Thyroid gland (tissue), 4 donors: ENCODE data around the gene WHRN. TPM values are rescaled to one million over a fixed set of nuclear protein-coding genes. Genes with fewer than 3 reads are reported as not detected.

ENCODE experiments used
- DNase-seq, 2 donors: peaks; one replicate each; pipeline ENCODE4 v3.0.0-alpha.2; 2019
- H3K27ac ChIP-seq, 3 donors: fragments of 200-600 bp; sonication (generic); 1 replicate in 2 of 3; 2 replicates in 1 of 3; pipeline ENCODE4 v1.5.1; 2016 to 2019; ENCODE audit warnings: mild to moderate bottlenecking in 1 of 3, moderate library complexity in 1 of 3
- H3K27me3 ChIP-seq: fragments of 200-600 bp; sonication (generic); one replicate; pipeline ENCODE4 v1.5.1; 2019
- H3K36me3 ChIP-seq, 2 donors: fragments of 200-600 bp; sonication (generic); one replicate each; pipeline ENCODE4 v1.5.1; 2016 to 2019
- H3K4me1 ChIP-seq, 2 donors: fragments of 200-600 bp; sonication (generic); one replicate each; pipeline ENCODE4 v1.5.1; 2017 to 2019
- H3K4me3 ChIP-seq, 3 donors: fragments of 200-600 bp; sonication (generic); replicated peaks in 1 of 3; 1 replicate in 2 of 3; 2 replicates in 1 of 3; pipeline ENCODE4 v1.5.1; 2016; ENCODE audit warnings: mild to moderate bottlenecking in 1 of 3
- H3K9me3 ChIP-seq: fragments of 200-600 bp; sonication (generic); one replicate; pipeline ENCODE4 v1.5.1; 2017
- CTCF ChIP-seq, 6 experiments: fragments of 200-600 bp in 3 of 6; fragments of 450-650 bp in 3 of 6; sonication (generic) in 3 of 6; IDR thresholded peaks; one replicate each; pipeline ENCODE4 v1.5.1; 2016 to 2019; ENCODE audit warnings: antibody characterized with exemption in 6 of 6, mild to moderate bottlenecking in 2 of 6, inconsistent platforms in 1 of 6, moderate library complexity in 1 of 6
- POLR2A ChIP-seq, 2 donors: fragments of 450-650 bp; IDR thresholded peaks; one replicate each; pipeline ENCODE4 v1.6.1; 2017; ENCODE audit warnings: antibody characterized with exemption in 2 of 2, mild to moderate bottlenecking in 2 of 2, moderate library complexity in 1 of 2
- WGBS, 2 donors: methylation state at CpG; one replicate each; pipeline ENCODE4 v1.1.5; 2017; 5-methylcytosine and 5-hydroxymethylcytosine counted together
- intact Hi-C: fragments of 100-400 bp; cut with DNase I; formaldehyde crosslinking; loops from one replicate; pipeline ENCODE4 v1.15.1; 2023
- total RNA-seq, 4 donors: library from RNA; depleted of rRNA; stranded (reverse); fragments of >200 nt; gene quantifications; one replicate each; pipeline ENCODE4 v1.2.3, GENCODE V29; 2016

WHRN gene
- total RNA-seq, 4 donors from 2014 or later, result 7.4 to 13.0 (median 10.9) TPM

- Histone ChIP-seq H3K9me3 (no peaks in the 10 kb centered on the region), H3K27ac (no peak overlapping the region), H3K4me3 (no peak overlapping the region), H3K4me1 (peaks cover 9 to 18% of the 10 kb centered on the region in 2 donors), H3K36me3 (no peaks in the 10 kb centered on the region), H3K27me3 (no peaks in the 10 kb centered on the region)
- 84 to 90% methylated on average over 4 of the region's 4 CpGs for WGBS, 2 donors
- intact Hi-C loops, result no loop called here
- no peak for TF ChIP-seq CTCF (IDR thresholded peaks at IDR 0.05)
- no peak for TF ChIP-seq POLR2A (IDR thresholded peaks at IDR 0.05)
- no peak for DNase-seq
Observed at GRCh38 chr9:114399381-114399780, 105.9 kb downstream of the WHRN start.

DNA sequence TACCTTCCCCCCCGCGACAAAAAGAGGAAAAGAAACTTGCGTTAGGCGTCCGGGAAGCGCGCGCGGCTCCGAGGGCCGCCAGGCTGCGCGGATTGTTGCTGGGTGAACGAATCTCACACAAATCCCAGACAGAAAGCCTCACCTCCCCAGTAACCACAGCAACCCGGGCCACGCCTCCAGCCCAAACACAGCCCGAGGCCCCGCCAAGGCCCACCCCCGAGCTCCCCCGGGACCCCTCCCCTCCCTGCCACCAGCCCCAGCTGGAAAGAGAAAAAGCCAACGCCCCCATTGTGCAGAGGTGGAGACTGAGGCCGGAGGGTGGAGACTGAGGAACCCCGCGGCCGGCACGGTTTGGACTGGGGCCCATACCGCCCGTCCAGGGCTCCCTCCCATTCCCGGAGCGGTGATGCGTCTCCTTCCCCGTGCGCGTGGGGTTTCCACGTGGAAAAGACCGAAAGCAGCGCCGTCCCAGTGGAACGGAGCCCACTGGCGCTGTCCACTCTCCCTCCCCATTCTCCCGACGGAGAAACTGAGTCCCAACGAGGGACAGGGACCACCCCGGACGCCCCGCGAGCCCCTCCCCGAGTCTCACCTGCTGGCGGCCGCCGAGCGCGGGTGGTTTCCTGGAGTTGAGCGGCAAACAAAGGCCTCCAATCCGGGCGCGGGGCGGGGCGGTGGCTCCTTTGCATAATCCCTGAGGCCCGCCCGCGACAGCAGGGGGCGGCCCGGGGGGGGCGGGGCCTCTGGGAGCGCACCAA is 107.2 kb downstream of the WHRN start:
- Histone ChIP-seq H3K27me3 (no peaks in the 10 kb centered on the region), H3K9me3 (no peaks in the 10 kb centered on the region), H3K4me3 (peak overlapping the region; percentile 41 to 54 (median 42)), H3K4me1 (peaks cover 10 to 23% of the 10 kb centered on the region in 2 donors), H3K27ac (peak overlapping the region; percentile 28 to 76 (median 66)), H3K36me3 (no peaks in the 10 kb centered on the region)
- WGBS, 2 donors, result 0% methylated on average over 17 to 26 of the region's 66 CpGs
- intact Hi-C loops, result no loop called here
- TF ChIP-seq POLR2A (IDR thresholded peaks at IDR 0.05) (peak in 1 of 2 donors; percentile 37), CTCF (IDR thresholded peaks at IDR 0.05) (peak in 1 of 6 experiments; percentile 10)
- peak; percentile 98 for DNase-seq

DNA sequence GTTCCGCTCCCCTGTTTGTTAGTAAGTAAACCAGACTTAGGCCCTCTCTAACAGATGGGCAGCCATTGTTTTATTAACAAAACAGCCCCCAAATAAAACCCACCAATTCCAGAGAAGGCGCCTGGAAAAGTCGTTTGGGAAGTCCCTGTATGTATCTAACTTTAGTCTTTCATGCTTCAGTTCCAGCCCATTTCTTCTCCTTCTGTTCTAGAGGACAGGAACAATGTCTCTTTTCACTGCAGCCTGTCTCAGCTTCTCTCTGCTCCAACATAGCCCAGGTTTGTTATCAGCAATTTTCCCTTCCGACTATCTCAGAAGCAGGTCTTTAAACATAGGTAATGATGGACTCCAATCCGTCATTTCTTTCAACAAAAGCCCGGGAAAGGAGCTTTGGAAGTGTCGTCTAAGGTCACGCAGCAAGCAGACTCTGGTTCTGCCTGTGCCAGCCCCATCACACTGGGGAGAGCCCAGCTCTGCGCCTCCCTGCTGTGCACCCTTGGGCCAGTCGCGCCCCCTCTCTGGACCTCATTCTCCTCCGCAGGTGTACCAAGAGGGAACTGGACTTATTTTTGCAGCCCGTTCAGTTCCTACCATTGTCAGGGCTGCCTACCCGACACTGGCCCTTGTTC is 107.9 kb downstream of the WHRN start:
- H3K27ac ChIP-seq, result peak overlapping the region in 2 of 3 donors; percentile 66 to 76
- intact Hi-C loops, result no loop called here
- H3K9me3 ChIP-seq, result no peaks in the 10 kb centered on the region
- H3K4me3 ChIP-seq, result peak overlapping the region; percentile 41 to 54 (median 42)
- TF ChIP-seq POLR2A (IDR thresholded peaks at IDR 0.05), result no peak
- no peaks in the 10 kb centered on the region for H3K36me3 ChIP-seq
- no peak for DNase-seq
- 27 to 29% methylated on average over 14 of the region's 14 CpGs for WGBS, 2 donors
- H3K4me1 ChIP-seq, result peaks cover 17 to 30% of the 10 kb centered on the region in 2 donors
- no peaks in the 10 kb centered on the region for H3K27me3 ChIP-seq

- TF ChIP-seq POLR2A (IDR thresholded peaks at IDR 0.05), result no peak
- TF ChIP-seq CTCF (IDR thresholded peaks at IDR 0.05), result no peak
- WGBS, 2 donors, result 70 to 75% methylated on average over 16 of the region's 16 CpGs
- intact Hi-C loops, result no loop called here
- H3K27ac ChIP-seq, result peak overlapping the region in 2 of 3 donors; percentile 66 to 76
- no peak for DNase-seq
- H3K4me1 ChIP-seq, result peaks cover 21 to 35% of the 10 kb centered on the region in 2 donors
- H3K9me3 ChIP-seq, result no peaks in the 10 kb centered on the region
- no peaks in the 10 kb centered on the region for H3K27me3 ChIP-seq
- no peaks in the 10 kb centered on the region for H3K36me3 ChIP-seq
- no peak overlapping the region for H3K4me3 ChIP-seq
Observed at GRCh38 chr9:114396558-114397218, 108.6 kb downstream of the WHRN start.

DNA sequence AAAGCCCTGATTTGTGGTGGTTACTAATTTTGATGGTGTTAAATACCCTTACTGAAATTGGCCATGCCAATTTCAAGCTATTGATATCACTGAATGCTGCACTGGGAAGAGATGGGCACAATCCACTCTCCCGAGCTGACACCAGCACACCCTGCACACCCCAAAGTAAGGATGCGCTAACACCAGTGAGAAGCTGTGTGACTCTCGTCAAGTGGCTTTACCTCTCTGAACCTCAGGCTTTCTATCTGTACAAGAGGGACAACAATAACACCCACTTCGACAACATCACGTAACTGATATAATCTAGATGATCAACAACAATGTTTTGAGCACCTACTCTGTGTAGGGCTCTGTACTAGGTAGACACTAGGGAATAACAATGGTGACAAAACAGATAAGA is 109.5 kb downstream of the WHRN start:
- Histone ChIP-seq H3K9me3 (no peaks in the 10 kb centered on the region), H3K27ac (peak overlapping the region in 1 of 3 donors; percentile 60), H3K4me1 (peaks cover 21 to 37% of the 10 kb centered on the region in 2 donors), H3K27me3 (no peaks in the 10 kb centered on the region), H3K4me3 (no peak overlapping the region), H3K36me3 (no peaks in the 10 kb centered on the region)
- DNase-seq, result no peak
- intact Hi-C loops, result no loop called here
- WGBS, 2 donors, result 95 to 97% methylated on average over 5 of the region's 5 CpGs
- TF ChIP-seq CTCF (IDR thresholded peaks at IDR 0.05) (no peak), POLR2A (IDR thresholded peaks at IDR 0.05) (no peak)
